SH-SY5Y (cell line): Measurements from ENCODE around the gene EPAS1.

ENCODE experiments used
- GATA2 ChIP-seq: IDR thresholded peaks from 2 replicates; pipeline ENCODE4 v1.6.1; 2011; ENCODE audit warnings: mild to moderate bottlenecking, low read depth, low read length
- GATA3 ChIP-seq: IDR thresholded peaks from 2 replicates; pipeline ENCODE4 v1.6.1; 2011; ENCODE audit warnings: low read depth, mild to moderate bottlenecking, low read length, moderate library complexity

GRCh38 chr2:46346719-46347118, 49.5 kb downstream of the EPAS1 start:
- TF ChIP-seq GATA3 (no peak), GATA2 (no peak)
